ENCODE results near the gene IFT20.
"Not testable (repeated sequence)": the region's sequence is repeated elsewhere in the genome, so short reads cannot be mapped to it uniquely, and the experiment has no call there.

Gene IFT20

GRCh38 chr17:28298449-28298848 is 36.8 kb downstream of the IFT20 start:
- no peak for DNase-seq

DNA sequence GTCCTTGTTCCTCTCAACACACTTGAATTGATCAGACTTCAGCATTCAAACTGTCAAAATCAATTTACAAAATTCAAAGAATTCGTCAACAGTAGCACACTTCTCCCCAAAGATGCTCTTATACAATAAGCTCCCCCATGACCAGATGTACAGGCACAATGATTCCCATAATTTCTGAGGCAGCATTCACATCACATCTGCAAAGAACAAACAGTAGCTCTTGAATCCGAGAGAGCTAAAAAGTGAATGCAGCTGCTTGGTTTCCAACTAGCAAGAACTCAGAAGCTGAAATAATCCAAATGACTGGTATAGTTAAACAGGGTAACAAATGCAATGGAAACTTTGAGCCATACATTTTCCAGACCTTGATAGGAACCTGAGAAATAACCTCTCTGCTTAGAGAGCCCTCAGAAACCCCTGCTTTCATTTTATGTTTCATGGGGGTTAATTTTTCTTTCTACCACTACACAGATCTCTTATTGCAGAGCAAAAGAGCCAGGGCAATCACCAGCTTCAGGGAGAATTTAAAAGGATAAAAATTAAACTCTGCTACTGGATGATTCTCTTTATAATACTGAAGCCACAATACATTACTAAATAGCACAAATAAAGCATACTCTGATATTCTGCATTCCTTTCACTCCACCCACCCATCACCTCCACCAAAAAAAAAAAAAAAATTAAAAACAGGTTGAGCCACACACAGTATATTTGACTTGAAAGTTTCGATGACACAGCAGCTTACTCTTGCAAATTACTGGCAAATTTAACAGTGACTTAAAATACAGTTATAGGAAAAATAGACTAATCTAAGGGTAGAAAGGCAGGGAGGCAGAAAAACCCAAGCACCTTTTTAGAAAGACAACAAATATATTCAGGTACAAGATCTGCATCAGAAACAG is 39.3 kb downstream of the IFT20 start:
- no peak for DNase-seq

DNA sequence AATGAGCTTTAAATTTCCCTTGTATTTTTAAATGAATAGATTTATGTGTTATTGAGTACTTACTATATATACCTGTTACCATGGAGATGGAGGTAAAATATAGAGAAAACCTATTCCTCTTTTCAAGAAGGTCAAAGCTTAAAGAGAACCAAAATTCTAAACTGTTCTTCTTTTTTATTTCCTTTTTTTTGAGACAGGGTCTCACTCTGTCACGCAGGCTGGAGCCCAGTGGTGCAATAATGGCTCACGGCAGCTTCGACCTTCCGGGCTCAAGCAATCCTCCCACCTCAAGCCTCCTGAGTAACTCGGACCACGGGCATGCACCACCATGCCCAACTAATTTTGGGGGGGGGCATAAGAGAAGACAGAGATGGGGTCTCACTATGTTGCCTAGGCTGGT is 41.3 kb downstream of the IFT20 start:
- no peak for DNase-seq

DNA sequence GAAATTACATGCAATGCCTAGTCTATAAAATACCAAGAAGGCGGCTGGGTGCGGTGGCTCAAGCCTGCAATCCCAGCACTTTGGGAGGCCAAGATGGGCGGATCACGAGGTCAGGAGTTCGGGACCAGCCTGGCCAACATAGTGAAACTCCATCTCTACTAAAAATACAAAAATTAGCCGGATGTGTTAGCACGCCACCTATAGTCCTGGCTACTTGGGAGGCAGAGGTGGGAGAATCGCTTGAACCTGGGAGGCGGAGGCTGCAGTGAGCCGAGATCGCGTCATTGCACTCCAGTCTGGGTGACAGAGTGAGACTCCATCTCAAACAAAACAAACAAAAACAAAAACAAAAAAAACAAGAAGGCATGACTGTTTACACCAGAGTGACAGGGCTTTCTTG is 42.4 kb downstream of the IFT20 start:
- DNase-seq: not testable (repeated sequence)

- no peak for DNase-seq
These were observed 43.4 kb downstream of the IFT20 start for GRCh38 chr17:28291780-28292330.

DNA sequence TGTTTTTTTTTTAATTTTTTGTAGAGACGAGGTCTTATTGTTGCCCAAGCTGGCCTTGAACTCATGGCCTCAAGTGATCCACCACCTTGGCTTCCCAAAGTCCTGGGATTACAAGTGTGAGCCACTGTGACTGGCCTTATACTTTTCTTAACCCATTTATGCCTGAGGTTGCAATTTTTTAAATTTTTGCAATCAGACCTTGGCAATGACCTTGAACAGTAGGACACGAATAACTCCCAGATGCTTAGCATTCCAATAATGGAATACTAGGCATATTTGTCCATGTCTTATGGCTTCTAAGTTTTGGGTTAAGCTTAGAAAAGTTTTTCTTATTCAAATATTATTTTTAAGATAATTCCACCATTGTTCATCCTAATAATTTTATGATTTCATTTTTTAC is 44.6 kb downstream of the IFT20 start:
- DNase-seq: no peak

- no peak for DNase-seq
These were observed 49.3 kb downstream of the IFT20 start for GRCh38 chr17:28285965-28286364.

- no peak for DNase-seq
These were observed 52.7 kb downstream of the IFT20 start for GRCh38 chr17:28282596-28282995.

GRCh38 chr17:28280826-28281225 is 54.4 kb downstream of the IFT20 start:
- DNase-seq: no peak

- no peak for DNase-seq
These were observed 55.9 kb downstream of the IFT20 start for GRCh38 chr17:28279411-28279810.

Data from activated CD4-positive, CD25-positive, alpha-beta regulatory T cell (primary cell).